Prostate gland (tissue), 2 donors: Measurements from ENCODE around the gene TMEM132D. TPM values are rescaled to one million over a fixed set of nuclear protein-coding genes. Genes with fewer than 3 reads are reported as not detected.

Source experiments
- DNase-seq: peaks from one replicate; pipeline ENCODE4 v3.0.0-alpha.2; 2019; ENCODE audit warnings: low spot score
- H3K27ac ChIP-seq, 2 donors: fragments of 200-600 bp; sonication (generic); 2 replicates each; pipeline ENCODE4 v1.5.1; 2017 to 2019
- H3K27me3 ChIP-seq: fragments of 200-600 bp; sonication (generic); replicated peaks from 2 replicates; pipeline ENCODE4 v1.5.1; 2019; ENCODE audit not compliant: insufficient read depth
- H3K36me3 ChIP-seq, 2 donors: fragments of 200-600 bp; sonication (generic); 1 replicate in 1 of 2; 2 replicates in 1 of 2; pipeline versions ENCODE4 v1.5.1 to v1.8.1; 2017 to 2019
- H3K4me1 ChIP-seq: fragments of 200-600 bp; sonication (generic); replicated peaks from 2 replicates; pipeline ENCODE4 v1.5.1; 2019
- H3K4me3 ChIP-seq, 2 donors: fragments of 200-600 bp; sonication (generic); 2 replicates each; pipeline ENCODE4 v1.5.1; 2017 to 2019
- H3K9me3 ChIP-seq: fragments of 200-600 bp; sonication (generic); 2 replicates; pipeline ENCODE4 v1.5.1; 2017
- CTCF ChIP-seq, 4 experiments: fragments of 200-600 bp in 2 of 4; fragments of 450-650 bp in 2 of 4; sonication (generic) in 2 of 4; IDR thresholded peaks; 1 replicate in 3 of 4; 2 replicates in 1 of 4; pipeline ENCODE4 v1.5.1; 2016 to 2019; ENCODE audit warnings: antibody characterized with exemption in 4 of 4, mild to moderate bottlenecking in 2 of 4, moderate library complexity in 2 of 4
- POLR2A ChIP-seq: fragments of 450-650 bp; IDR thresholded peaks from one replicate; pipeline ENCODE4 v1.6.1; 2016; ENCODE audit warnings: antibody characterized with exemption, mild to moderate bottlenecking
- POLR2AphosphoS5 ChIP-seq: sonication (generic); formaldehyde crosslinking; IDR thresholded peaks from one replicate; pipeline ENCODE4 v1.6.1; 2017; ENCODE audit warnings: antibody characterized with exemption
- WGBS: methylation state at CpG from one replicate; pipeline ENCODE4 v1.1.5; 2018; 5-methylcytosine and 5-hydroxymethylcytosine counted together
- intact Hi-C: fragments of 100-400 bp; cut with DNase I; formaldehyde crosslinking; loops from one replicate; pipeline ENCODE4 v1.14.2; 2022
- total RNA-seq, 2 donors: library from RNA; depleted of rRNA; stranded (reverse); fragments of >200 nt; gene quantifications; one replicate each; pipeline ENCODE4 v1.1.0, GENCODE V29; 2016

The TMEM132D gene
- total RNA-seq, 2 donors from 2014 or later, result 0.57 to 1.3 TPM

DNA sequence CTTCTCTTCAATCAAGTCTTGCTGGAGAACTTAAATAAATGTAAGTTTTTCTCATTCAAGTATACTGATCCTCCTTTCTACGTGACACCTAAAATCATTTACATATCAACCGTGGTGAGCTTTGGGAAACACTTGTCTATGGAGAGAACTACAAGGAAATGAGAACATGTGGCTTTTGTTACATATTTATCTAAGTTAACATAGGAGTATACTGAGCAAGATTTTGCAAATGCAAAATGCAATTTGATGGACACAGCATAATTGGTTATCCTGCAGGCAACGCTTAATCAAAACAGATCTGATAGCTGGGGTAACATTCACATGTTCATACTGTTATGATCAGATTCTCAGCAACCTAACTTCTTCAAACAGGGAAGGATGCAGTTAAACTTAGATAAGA, 376.3 kb downstream of the TMEM132D start:
- Histone ChIP-seq H3K9me3 (no peaks in the 10 kb centered on the region), H3K4me3 (no peak overlapping the region), H3K4me1 (no peaks in the 10 kb centered on the region), H3K27ac (no peak overlapping the region), H3K36me3 (no peaks in the 10 kb centered on the region), H3K27me3 (no peaks in the 10 kb centered on the region)
- TF ChIP-seq CTCF (IDR thresholded peaks at IDR 0.05), result no peak
- TF ChIP-seq POLR2A, result no peak
- TF ChIP-seq POLR2AphosphoS5, result no peak
- no peak for DNase-seq
- intact Hi-C loops, result no loop called here
- 71% methylated on average over 3 of the region's 3 CpGs for WGBS

GRCh38 chr12:129523621-129524020, 380.2 kb downstream of the TMEM132D start:
- intact Hi-C loops, result no loop called here
- 84% methylated on average over 2 of the region's 2 CpGs for WGBS

DNA sequence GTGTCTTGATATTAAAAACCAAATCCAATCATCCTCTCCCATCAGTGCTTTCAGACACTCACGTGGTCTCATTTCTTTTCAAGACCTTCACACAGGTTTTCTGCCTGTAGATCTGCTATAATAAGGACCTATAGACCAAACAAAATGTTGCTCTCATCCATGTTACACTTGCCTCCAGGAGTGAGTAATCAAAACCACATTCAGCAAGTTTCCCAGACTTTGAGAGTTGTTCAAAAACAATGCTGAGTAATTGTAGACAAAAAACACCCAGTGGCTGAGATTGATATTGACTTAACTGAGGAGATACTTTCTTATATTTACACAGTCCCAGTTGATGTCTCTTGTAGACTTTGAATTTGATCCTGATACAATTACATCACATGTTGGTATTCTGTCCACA, 383.1 kb downstream of the TMEM132D start:
- H3K9me3 ChIP-seq, result no peaks in the 10 kb centered on the region
- intact Hi-C loops, result no loop called here
- DNase-seq, result no peak
- H3K4me1 ChIP-seq, result no peaks in the 10 kb centered on the region
- H3K36me3 ChIP-seq, result no peaks in the 10 kb centered on the region
- no peak overlapping the region for H3K27ac ChIP-seq
- 68% methylated on average over 1 of the region's 1 CpG for WGBS
- H3K27me3 ChIP-seq, result no peaks in the 10 kb centered on the region
- no peak overlapping the region for H3K4me3 ChIP-seq
- TF ChIP-seq CTCF (IDR thresholded peaks at IDR 0.05), result no peak
- TF ChIP-seq POLR2AphosphoS5, result no peak
- no peak for TF ChIP-seq POLR2A

More at GRCh38 chr12:129523621-129524020, 380.2 kb downstream of the TMEM132D start:
- Histone ChIP-seq H3K4me3 (no peak overlapping the region), H3K27me3 (no peaks in the 10 kb centered on the region), H3K27ac (no peak overlapping the region), H3K4me1 (no peaks in the 10 kb centered on the region), H3K36me3 (no peaks in the 10 kb centered on the region), H3K9me3 (no peaks in the 10 kb centered on the region)
- no peak for DNase-seq
- TF ChIP-seq CTCF (IDR thresholded peaks at IDR 0.05) (no peak), POLR2AphosphoS5 (no peak)

DNA sequence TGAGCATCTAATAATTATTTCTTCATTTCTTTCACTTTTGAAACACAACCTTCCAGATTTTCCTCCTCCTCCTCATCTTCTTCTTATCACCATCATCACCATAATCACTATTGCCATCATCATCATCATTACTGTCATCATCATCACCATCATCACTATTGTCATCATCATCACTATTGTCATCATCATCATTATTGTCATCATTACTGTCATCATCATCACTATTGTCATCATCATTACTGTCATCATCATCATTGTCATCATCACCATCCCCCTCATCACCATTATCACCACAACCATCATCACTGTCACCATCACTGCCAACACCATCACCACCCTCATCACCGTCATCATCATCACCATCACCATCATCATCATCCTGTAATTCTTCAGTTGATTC, 400.0 kb downstream of the TMEM132D start:
- no peaks in the 10 kb centered on the region for H3K4me1 ChIP-seq
- intact Hi-C loops, result no loop called here
- H3K27ac ChIP-seq, result no peak overlapping the region
- no peak for TF ChIP-seq CTCF (IDR thresholded peaks at IDR 0.05)
- TF ChIP-seq POLR2AphosphoS5, result no peak
- no peak for TF ChIP-seq POLR2A
- no peak for DNase-seq
- no peaks in the 10 kb centered on the region for H3K9me3 ChIP-seq
- no peaks in the 10 kb centered on the region for H3K36me3 ChIP-seq
- H3K4me3 ChIP-seq, result no peak overlapping the region
- WGBS, result 95% methylated on average over 1 of the region's 1 CpG
- H3K27me3 ChIP-seq, result no peaks in the 10 kb centered on the region

DNA sequence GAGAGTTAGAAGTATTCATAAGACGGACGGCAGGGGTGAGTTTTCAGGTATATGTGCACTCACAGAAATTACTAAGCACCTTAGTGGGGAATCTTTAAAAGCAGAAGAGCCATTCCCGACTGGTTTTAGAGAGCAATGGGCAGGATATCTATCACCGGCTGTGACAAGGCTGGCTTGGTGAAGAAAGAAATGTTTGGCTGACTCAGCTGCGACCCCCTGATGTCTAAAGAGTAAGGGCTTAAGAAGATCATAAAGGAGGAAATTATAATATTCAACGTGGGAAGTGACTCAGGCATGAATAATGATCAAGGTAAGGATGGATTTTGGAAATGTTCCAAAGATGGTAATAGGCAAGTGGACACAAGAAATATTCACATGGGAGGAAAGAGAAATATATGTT, 407.6 kb downstream of the TMEM132D start:
- TF ChIP-seq CTCF (IDR thresholded peaks at IDR 0.05) (no peak), POLR2AphosphoS5 (no peak), POLR2A (no peak)
- no peaks in the 10 kb centered on the region for H3K36me3 ChIP-seq
- no peak overlapping the region for H3K4me3 ChIP-seq
- intact Hi-C loops, result no loop called here
- no peaks in the 10 kb centered on the region for H3K4me1 ChIP-seq
- no peak overlapping the region for H3K27ac ChIP-seq
- H3K27me3 ChIP-seq, result no peaks in the 10 kb centered on the region
- DNase-seq, result no peak
- H3K9me3 ChIP-seq, result no peaks in the 10 kb centered on the region
- WGBS, result 44% methylated on average over 6 of the region's 6 CpGs
